Stimulated activated CD8-positive, alpha-beta memory T cell treated with anti-CD3 and anti-CD28 coated beads, Interleukin-4, amount 100 ng/mL, for 4 hours (primary cell): Measurements from ENCODE around the gene YES1.
"Not testable (repeated sequence)": the region's sequence is repeated elsewhere in the genome, so short reads cannot be mapped to it uniquely, and the experiment has no call there.

ENCODE experiments used
- DNase-seq, 2 donors: peaks; one replicate each; pipeline ENCODE4 v3.0.0-alpha.2; 2020; ENCODE audit warnings: low read depth in 2 of 2, low spot score in 1 of 2

The YES1 gene

DNA sequence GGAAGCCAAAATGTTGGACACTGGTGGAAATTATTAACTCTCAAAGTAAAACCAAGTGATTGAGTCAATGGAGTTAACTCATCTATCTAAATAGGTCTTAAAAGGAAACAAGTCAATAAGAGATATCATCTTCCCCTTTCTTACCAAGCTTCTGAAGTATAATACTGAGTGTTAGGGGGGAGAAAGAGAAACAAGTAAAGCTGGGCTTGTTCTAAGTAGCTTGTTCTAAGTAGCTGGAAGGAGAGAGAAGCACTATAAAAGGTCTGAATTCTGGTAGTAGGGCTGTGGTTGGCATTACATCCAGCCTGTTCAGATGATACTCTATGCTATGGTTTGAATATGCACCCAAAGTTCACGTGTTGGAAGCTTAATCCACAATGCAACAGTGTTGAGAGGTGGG lies 26.8 kb downstream of the YES1 start:
- no peak for DNase-seq

DNA sequence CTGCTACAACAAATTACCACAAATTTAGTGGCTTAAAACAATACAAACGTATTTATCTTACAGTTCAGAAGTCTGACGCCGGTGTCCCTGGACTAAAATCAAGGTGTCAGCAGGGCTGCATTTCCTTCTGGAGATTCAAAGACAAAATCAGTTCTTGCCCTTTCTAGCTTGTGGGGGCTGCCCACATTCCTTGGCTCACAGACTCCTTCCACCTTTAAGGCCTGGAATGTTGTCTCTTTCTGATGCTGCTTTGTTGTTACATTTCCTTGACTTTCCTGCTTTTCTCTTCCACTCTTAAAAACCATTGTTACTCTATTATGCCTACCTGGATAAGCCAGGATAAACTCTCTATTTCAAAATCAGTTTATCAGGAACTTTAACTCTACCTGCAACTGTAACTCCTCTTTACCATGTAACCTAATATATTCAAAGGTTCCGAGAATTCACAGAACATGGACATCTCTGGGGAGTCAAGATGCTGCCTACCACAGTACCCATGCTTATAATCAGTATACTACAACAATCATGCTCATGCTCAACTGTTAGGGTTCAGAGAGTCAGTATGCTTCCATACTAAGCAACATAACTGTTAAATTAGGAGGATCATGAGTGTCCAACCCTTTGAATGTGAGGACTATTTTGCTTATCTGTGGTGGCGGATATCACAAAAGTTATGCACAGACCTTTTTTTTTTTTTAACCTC lies 27.4 kb downstream of the YES1 start:
- no peak for DNase-seq

DNA sequence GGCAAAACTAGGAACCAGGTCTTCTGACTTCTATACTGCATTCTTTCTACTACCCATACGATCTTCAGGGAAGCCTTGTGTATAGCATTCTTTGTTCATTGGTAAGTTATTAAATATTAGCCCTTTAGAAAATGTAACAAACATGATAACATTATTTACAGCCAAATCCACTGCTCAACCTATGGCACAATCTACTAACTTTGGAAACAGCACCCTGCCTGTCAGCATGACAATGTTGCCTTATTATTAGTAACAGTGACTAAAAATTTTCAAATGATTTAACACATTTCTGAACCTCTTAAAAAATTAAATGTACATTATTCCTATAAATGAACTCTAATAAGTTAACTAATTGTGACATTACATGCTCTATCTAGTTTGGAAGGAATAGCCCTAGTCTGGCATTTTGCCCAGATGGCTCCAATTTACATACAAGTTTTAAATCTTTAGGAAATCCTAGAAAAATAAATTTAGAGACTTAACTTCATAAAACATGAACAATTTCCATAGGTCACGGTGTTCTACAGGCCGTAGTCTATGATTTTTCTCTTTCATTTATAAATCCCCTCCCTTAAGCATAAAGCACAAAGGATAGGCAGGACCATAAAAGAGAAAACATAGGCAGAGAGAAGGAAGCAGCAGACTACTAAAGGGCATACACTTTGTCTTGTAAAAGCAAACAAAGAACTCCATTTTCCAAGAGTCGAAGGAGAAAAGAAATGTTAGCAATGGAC lies 33.7 kb downstream of the YES1 start:
- no peak for DNase-seq

DNA sequence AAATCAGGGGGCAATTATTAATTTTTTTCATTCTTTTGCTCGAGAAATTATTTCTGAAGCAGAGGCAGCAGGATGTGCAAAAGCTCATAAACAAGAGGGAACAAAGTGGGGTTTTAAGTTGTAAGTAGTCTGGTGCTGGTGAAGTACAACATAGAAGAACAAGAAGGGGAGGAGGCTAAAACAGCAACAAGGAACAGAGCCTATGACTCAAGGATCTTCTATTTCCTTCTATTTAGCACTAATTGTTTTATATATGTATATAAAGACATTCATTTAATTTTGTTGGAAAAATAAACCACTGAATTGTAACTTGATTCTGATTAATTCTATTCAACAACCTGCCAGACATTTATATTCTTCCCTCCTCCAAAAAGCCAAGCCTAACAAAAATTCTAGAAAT lies 35.0 kb downstream of the YES1 start:
- DNase-seq, result no peak

DNA sequence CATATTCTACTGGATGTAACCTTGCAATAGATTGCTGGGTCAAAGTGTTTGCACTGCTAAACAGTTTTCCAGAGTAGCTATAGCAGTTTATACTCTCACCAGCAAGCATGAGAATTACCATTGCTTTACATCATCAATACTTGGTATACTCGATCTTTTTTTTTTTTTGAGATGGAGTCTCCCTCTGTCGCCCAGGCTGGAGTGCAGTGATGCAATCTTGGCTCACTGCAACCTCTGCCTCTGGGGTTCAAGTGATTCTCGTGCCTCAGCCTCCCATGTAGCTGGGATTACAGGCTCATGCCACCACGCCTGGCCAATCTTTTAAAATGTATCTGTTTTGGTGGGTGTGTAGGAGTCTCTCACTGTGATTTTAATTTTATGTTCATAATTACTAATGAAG lies 36.0 kb downstream of the YES1 start:
- DNase-seq, result not testable (repeated sequence)

DNA sequence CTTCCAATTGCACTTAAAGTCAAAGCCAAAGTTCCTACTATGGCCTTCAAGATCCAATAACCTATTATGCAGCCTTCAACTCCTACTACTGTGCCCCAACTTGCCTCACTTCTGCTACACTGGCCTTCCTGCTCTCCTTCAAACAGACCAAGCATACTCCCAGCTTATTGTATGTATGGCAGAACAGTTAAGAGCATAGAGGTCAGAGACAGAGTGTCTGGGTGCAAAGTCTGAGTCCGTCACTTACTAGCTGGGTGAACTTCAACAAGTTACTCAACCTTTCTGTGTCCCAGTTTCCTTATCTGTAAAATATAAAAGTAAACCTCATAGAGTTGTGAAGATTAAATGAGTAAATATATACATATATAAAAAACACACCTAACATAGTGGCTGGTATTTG lies 37.2 kb downstream of the YES1 start:
- DNase-seq, result no peak

DNA sequence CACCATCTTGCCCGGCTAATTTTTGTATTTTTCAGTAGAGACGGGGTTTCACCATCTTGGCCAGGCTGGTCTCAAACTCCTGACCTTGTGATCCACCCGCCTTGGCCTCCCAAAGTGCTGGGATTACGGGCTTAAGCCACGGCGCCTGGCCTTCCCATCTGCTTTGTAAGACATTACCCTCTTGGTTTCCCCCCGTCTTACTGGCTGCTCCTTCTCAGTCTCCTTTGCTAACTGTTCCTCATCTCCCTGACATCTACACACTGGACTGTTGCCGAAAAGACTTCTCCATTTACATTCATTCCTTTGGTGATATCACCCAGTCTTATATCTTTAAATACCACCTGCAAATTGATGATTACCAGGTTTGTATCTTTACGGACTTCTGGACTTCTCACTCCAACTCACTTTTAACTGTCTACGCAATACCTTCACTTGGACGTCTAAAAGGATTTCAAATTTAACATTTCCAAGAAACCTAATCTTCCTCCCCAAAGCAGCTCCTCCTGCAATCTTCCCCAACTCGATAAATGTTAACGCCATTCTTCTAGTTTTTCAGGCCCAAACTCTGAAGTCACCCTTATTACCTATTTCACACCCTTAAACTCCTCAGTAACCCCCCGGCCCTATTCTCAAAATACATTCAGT lies 37.9 kb downstream of the YES1 start:
- DNase-seq, result no peak

DNA sequence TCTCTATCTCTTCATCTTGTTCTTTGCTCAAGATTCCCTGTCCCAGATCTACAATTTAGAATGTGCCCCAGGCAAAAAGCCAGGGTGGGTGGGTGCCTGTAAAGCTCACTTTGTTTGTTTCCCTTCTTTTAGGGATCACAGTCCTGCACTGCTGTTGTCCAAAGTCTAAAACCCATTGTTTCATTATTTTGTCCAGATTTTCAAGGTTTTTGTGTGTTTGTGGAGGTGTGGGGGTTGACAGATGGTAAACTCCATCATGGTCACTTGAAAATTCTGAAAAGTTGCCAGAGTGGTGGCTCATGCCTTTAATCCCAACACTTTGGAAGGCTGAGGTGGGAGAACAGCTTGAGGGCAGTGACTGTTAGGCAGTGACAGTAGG lies 41.5 kb downstream of the YES1 start:
- no peak for DNase-seq

DNA sequence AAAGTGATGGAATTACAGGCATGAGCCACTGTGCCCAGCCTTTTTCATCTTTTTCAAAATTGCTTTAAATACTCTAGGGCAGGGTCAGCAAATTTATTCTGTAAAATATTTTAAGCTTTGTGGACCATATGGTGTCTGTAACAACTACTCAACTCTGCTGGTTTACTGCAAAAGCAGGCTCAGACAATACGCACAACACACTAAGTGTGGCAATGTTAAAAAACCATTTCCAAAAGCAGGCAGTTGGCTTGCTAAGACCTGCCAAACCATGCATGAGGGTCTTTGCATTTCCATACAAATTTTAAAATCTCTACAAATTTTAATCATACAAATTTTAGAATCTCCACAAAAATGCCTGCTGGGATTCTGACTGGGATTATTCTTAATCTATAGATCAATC lies 44.1 kb downstream of the YES1 start:
- no peak for DNase-seq

DNA sequence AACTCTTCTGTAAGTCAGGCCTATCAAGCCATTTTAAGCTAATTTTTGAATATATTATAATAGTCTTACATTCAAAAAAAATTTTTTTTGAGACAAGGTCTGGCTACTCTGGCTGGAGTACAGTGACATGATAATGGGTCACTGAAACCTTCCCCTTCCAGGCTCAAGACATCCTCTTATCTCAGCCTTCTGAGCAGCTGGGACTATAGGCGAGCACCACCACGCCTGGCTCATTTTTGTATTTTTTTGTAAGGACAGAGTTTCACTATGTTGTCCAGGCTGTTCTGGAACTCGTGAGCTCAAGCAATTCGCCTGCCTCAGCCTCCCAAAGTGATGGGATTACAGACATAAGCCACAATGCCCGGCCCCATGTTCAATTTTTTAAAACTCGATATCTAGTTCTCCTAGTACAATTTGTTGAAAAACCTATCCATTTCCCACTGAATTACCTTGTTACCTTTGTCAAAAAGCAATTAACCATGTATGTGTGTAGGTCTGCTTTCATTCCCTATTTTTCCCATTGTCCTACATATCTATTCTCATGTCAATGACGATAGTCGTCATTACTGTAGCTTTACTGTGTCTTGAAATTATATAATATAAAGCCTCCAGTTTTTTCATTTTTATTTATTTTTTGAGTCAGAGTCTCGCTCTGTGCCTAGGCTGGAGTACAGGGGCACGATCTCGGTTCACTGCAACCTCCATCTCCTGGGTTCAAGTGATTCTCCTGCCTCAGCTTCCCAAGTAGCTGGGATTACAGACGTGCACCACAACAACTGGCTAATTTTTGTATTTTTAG lies 44.8 kb downstream of the YES1 start:
- DNase-seq, result no peak

DNA sequence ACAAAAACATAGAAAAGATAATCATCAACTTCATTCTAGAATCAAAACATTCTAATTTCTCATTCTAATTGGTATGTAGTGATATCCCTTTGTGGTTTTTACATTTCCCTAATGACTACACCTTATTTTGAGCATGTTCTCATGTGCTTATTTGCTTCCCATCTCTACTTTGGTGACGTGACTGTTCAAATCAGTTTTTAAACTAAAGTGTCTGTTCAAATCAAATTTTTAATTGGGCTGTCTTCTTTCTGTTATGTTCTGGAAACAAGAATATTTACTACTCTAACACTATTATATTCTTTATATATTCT lies 45.5 kb downstream of the YES1 start:
- DNase-seq, result no peak

DNA sequence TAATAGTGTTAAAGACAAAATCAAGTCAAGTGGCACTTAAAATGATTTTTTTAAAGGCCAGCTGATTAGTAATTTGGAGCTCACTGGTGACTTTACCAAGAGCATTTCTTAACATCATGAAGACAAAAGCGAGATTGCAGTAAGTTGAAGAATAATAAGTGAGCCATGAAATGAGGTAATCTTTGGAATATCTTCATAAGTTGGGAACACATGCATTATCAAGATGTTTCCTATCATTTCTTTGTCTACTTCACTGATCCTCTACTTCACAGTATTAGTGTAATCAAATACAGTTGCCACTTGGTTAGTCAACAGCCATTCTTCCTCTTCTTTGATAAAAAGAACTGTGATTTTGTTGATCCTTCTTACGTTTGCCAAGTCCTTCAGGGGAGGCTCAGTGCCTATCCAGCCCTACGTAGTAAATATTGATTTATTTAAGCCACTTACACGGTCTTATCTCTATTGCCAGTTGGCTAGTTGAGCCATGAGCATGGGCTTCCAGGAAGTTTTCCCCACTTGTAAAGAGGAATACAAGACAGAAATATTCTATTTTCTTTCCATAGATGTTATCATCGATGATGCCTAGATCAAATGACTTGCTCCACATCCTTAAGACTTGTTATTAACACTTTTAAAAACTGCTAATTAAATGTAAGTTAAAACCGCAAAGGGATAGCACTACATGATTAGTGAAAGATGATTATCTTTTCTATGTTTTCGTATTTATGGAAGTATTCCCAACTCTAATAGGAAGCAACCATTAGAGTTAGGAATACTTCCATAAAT lies 46.1 kb downstream of the YES1 start:
- DNase-seq, result no peak

DNA sequence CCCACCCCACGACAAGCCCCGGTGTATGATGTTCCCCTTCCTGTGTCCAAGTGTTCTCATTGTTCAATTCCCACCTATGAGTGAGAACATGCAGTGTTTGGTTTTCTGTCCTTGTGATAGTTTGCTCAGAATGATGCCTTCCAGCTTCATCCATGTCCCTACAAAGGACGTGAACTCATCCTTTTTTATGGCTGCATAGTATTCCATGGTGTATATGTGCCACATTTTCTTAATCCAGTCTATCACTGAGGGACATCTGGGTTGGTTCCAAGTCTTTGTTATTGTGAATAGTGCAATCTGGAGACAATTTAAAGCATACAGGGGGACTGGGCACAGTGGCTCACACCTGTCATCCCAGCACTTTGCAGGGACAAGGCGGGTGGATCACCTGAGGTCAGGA lies 52.2 kb downstream of the YES1 start:
- not testable (repeated sequence) for DNase-seq

DNA sequence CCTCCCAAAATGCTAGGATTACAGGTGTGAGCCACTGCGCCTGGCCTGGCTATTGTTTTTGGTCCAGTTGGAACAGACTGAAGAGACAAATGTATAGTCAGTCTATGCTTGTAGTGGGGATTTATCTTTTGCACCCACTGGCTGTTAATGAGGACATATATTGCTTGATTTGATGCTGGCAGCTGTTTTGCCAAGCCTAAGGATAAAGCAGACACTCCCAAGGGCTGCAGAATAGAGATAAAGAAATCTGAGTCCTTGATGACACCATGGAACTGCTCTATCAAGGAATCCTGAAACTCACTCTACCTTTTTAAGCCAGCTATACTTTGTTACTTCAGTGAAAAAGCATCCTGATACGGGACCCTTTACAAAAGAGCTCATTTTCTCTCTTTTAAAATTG lies 56.5 kb downstream of the YES1 start:
- no peak for DNase-seq

DNA sequence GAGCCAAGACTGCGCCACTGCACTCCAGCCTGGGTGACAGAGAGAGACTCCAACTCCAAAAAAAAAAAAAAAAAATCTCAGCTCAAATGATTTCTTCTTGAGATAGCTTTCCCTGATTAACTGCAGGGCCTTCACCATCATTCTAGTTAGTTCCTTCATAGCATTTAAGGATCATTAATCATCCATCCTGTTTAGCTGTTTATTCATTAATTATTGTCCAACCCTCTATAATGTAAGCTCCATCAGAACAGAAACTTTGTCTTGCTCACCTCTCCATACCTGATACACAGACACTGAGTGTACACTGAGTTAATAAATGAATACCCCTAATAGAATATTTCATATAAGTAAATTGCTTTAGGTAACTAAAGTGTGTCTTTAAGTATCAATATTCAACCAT lies 57.4 kb downstream of the YES1 start:
- DNase-seq, result no peak

DNA sequence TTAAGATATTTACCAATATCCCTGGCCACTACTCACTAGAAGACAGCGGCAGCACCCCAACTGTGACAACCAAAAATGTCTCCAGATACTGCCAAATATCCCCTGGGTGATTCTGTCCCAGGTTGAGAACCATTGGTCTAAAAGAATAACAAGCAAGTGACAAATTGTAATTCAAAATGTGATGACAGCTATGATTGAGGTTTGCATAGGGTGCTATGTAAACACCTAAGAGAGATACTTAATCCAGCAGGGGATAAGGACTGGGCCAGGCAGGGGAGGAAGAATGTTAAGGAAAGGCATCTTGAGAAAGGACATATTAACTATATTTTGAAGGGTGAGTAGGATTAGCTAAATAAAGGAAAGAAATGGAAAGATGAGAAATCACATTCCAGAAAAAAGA lies 61.6 kb downstream of the YES1 start:
- DNase-seq, result no peak

DNA sequence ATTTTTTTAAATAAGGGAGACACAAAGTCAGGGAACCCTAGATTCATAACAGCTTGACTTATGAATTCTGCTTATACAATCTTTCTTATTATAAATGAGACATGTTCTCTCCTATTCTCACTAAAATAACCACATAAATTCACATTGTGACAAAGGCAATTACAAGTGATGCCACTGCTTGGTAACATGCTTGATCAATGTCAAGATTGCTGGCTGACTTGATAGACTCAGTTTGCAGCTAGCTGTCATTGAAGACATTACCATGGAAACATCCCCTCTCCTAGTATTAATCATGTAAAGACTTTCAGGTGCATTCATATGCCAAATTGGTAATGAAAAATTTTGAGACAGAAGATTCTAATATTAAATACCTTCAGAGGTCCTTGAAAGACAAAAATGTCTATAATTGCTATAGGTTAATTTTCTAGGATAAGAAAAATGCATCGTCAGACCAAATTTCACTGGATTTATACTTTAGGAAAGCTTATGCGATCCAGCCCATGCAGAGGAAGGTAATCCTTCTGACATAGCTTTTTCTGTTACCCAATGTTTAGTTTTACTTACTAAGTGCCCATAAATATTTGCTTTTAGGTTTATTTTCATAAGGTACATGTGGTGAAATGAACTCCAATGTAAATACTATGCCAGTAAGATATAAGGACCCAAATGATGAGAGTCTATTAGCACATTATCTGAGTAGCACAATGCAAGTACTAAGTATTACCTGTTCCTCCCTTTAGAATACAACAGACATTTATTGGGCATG lies 67.0 kb downstream of the YES1 start:
- no peak for DNase-seq

DNA sequence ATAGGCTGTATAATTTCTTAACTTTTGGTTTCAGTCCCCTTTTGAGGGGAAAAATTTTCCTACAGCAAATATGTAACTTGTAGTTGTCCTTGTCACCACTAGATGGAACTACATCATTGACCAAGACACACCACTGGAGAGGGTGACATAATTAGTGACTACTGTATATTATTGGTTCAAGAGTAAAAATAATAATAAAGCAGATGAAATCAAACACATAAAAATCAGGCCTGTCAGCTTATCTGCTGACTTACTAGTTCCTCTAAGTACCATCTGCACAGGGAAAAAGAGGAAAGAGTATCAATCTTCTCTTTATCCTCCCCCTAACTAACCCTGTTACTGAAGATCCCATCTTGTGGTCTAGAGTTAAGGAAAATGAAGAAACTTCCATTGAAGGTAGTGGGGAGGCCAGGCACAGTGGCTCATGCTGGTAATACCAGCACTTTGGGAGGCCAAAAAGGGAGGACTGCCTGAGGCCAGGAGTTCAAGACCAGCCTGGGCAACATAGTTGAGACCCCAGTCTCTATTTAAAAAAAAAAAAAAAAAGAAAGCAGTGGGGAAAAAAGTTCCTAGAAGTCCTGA lies 70.0 kb downstream of the YES1 start:
- no peak for DNase-seq

DNA sequence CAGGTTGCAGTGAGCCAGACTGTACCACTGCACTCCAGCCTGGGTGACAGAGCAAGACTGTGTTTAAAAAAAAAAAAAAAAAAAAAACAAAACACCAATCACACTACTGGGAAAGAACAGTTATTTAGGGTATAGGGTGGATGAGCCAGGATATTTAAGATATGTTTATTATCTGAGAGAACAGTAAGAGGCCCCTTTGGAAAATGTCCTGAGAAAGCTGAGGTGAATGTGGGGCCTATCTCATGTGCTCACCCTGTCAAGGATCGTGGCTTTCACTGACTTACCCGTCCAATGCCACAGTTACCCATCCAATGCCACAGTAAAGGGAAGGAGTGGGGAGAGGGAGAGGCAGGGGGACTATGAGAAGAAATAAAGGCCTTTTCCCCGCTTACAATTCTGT lies 79.7 kb downstream of the YES1 start:
- no peak for DNase-seq

DNA sequence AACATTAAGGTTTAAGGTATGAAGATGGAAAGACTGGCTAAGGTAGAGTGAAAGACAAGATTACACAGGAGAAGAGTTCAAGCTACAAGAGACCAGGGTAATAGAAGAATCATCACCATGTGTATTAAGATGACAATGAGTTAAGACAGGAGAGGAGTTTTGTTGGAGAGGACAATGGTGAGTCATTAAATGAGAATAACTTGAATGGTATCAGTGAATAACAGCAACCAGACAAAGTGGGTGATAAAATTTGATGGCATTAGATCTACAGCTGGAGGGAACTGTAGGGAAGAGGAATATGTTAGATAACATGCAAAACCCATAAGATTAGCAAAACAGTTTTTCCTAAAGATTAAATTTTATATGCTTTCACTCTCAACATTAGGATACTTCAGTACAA lies 80.9 kb downstream of the YES1 start:
- DNase-seq, result no peak
